Motor neuron (in vitro differentiated cells): ENCODE measurements around the gene BTD. TPM values are rescaled to one million over a fixed set of nuclear protein-coding genes. Genes with fewer than 3 reads are reported as not detected.

Source experiments
- ATAC-seq, 8 experiments: fragments of 200-7000 bp; cut with Tn5 transposase; replicated peaks in 6 of 8; 2 replicates each; pipeline ENCODE4 v1.8.0; 2021; ENCODE audit warnings: mild to moderate bottlenecking in 8 of 8, moderate library complexity in 8 of 8
- H3K27ac ChIP-seq, 2 donors: fragments of 250-450 bp; sonication (Bioruptor Pico); 2 replicates each; pipeline ENCODE4 v1.9.0; 2021; ENCODE audit warnings: antibody characterized with exemption in 2 of 2, mild to moderate bottlenecking in 2 of 2, moderate library complexity in 1 of 2
- H3K4me1 ChIP-seq, 2 donors: fragments of 250-450 bp; sonication (Bioruptor Pico); replicated peaks in 1 of 2; 2 replicates each; pipeline ENCODE4 v1.6.1; 2021; ENCODE audit warnings: antibody characterized with exemption in 2 of 2, mild to moderate bottlenecking in 2 of 2, moderate library complexity in 1 of 2
- H3K4me3 ChIP-seq, 5 donors: fragments of 250-450 bp; sonication (Bioruptor Pico); 2 replicates each; pipeline ENCODE4 v1.9.0; 2021; ENCODE audit warnings: antibody characterized with exemption in 5 of 5, mild to moderate bottlenecking in 5 of 5, moderate library complexity in 4 of 5
- WGBS, 10 experiments: fragments of 450-650 bp; shearing (Covaris generic); methylation state at CpG; one replicate each; pipeline ENCODE4 v1.0.0; 2022; 5-methylcytosine and 5-hydroxymethylcytosine counted together
- in situ Hi-C, 9 experiments: fragments of 400-800 bp; cut with MboI; loops; one replicate each; pipeline ENCODE4 v1.15.0; 2021; ENCODE audit warnings: low sequenced_read_pairs in 9 of 9, low pct_unique_long_range_greater_than_20kb in 2 of 9; ENCODE audit not compliant: unreplicated experiment in 9 of 9
- total RNA-seq, 8 experiments: library from RNA; unstranded; fragments of 300-600 nt; gene quantifications; 2 replicates each; pipeline versions ENCODE4 v1.2.3 to v1.2.4, GENCODE V29; 2022

The BTD gene
- total RNA-seq, 8 experiments from 2014 or later, result 4.3 to 17.7 (median 8.0) TPM

- in situ Hi-C loops, result no loop called here
- no peak overlapping the region for H3K27ac ChIP-seq
- 38 to 100% (median 71%) methylated on average over 1 of the region's 1 CpG; no CpG with 5 or more reads in 1 of the 10 experiments for WGBS, 10 experiments
Measured at GRCh38 chr3:15694628-15695027, 93.1 kb downstream of the BTD start.

More at GRCh38 chr3:15694628-15695027, 93.1 kb downstream of the BTD start:
- peak in 1 of 8 experiments; percentile 19 for ATAC-seq
- Histone ChIP-seq H3K4me3 (no peak overlapping the region), H3K4me1 (no peaks in the 10 kb centered on the region)

Other genes starting within 250 kb of the BTD start
- gene METTL6, start 174.2 kb upstream of the BTD start, total RNA-seq, result 10 to 100 TPM; 25.0 to 41.6 (median 25.5) TPM
- 10 to 100 TPM; 16.8 to 34.4 (median 26.7) TPM for gene EAF1, start 174.1 kb upstream of the BTD start, total RNA-seq
- gene COLQ, start 80.0 kb upstream of the BTD start, total RNA-seq, result 10 to 100 TPM in 1 of 8 experiments, 1 to 10 TPM in 7; 1.7 to 10.1 (median 3.1) TPM
- gene HACL1, start 176 bp upstream of the BTD start, total RNA-seq, result 10 to 100 TPM; 17.0 to 34.7 (median 23.7) TPM
- gene ANKRD28, start 196.2 kb downstream of the BTD start, total RNA-seq, result 10 to 100 TPM; 16.2 to 59.8 (median 20.9) TPM